GM12875 (cell line): Measurements from ENCODE around the gene TP53I11.

Experiments
- H3K4me3 ChIP-seq: one replicate; pipeline ENCODE4 v1.5.1; 2011; ENCODE audit warnings: low read depth, low read length, control low read depth
- TF ChIP-seq, protein P1 (sequence below): IDR thresholded peaks from 2 replicates; pipeline ENCODE4 v1.5.1; 2011; ENCODE audit warnings: low read depth, mild to moderate bottlenecking, control low read depth, inconsistent platforms, low read length, moderate library complexity, borderline replicate concordance; ENCODE audit not compliant: insufficient read depth

TP53I11 gene

DNA sequence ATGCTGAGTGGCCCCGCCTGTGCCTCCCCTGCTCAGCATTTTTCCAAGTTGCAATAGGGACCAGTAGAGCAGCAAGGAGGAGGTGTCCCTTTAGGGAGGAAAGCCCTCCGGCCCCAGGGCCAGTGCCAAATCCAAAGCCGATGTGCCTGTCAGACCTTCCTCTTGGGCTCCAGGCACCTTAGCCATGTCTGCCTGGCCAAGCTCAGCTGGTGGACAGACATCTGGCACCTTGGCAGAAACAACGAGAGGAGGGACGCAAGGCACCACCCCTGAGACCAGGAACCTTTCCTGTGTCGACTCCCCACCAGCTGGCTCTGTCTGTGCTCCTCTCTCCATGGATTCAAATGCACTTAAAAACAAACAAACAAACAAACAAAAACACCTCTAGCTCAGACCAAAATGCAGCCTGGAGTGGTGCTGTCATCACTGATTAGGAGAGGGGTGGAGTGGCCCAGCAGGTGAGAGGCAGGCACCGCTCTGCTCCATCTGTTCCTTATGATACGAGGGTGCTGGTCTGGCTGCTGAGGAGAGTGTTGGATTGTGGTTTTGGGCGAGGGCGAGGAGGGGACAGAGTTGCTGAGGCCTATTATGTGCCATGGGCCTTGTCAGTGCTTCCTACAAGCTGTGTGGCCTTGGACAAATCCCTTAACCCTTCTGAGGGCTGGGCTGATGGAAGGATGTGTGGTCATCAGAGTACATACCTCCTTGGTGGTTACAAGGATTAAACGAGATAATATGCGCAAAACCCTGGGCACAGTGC, 46.2 kb downstream of the TP53I11 start:
- TF ChIP-seq, protein P1, sequence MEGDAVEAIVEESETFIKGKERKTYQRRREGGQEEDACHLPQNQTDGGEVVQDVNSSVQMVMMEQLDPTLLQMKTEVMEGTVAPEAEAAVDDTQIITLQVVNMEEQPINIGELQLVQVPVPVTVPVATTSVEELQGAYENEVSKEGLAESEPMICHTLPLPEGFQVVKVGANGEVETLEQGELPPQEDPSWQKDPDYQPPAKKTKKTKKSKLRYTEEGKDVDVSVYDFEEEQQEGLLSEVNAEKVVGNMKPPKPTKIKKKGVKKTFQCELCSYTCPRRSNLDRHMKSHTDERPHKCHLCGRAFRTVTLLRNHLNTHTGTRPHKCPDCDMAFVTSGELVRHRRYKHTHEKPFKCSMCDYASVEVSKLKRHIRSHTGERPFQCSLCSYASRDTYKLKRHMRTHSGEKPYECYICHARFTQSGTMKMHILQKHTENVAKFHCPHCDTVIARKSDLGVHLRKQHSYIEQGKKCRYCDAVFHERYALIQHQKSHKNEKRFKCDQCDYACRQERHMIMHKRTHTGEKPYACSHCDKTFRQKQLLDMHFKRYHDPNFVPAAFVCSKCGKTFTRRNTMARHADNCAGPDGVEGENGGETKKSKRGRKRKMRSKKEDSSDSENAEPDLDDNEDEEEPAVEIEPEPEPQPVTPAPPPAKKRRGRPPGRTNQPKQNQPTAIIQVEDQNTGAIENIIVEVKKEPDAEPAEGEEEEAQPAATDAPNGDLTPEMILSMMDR = no peak
- no peak overlapping the region for H3K4me3 ChIP-seq

DNA sequence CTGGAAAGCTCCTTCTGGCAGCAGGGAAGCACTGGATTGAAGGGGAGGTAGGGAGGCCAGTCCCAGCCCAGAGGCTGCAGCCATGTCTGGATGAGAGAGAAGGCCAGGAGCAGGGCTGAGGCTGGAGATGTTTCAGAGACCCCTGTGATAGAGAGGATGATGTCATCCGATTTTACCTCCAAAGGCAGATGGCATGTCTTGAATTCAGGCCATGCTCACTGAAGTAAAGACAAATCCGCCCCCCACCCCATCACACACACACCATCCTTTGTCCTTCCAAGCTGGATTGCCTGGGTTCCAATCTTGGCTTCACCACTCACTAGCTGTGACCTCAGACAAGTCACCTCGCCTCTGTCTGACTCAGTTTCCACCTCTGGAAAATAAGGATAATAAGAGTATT, 47.2 kb downstream of the TP53I11 start:
- TF ChIP-seq, protein P1 = no peak
- no peak overlapping the region for H3K4me3 ChIP-seq

DNA sequence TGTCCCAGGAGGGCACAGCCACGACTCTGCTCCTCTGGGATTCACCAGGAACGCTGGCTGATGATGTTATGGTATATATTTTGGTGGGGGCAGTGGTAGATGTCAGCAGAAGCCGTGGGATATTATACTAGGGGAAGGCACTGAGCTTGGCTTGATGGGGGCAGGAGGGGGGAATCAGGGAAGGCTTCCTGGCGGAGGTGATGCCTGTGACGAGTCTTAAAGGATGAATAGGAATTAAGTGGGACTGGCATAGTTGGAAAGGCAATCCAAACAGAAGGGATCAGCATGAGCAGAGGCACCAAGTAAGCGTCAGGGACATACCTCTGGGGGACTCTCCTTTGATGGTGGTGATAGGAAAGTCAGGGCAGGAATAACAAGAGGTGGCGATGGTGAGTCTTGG, 47.6 kb downstream of the TP53I11 start:
- TF ChIP-seq, protein P1 = no peak
- H3K4me3 ChIP-seq = no peak overlapping the region

DNA sequence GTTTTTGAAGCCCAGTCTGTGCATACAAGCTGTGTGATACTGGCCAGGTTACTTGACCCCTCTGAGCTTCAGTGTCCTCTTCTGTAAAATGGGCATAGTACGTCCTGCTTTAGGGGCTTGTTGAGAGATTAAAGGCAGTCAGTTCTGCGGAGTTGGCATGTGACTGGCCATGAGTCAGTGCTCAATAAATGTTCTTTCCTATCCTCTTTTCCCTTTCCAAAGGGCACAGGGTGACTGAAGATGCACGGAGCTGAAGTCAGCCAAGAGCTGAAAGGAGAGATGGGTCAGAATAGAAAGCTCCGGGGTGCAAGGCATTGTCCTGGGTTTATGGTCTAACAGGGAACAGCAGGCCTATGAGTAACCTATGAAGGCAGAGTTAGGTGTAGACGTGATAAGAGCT, 48.9 kb downstream of the TP53I11 start:
- TF ChIP-seq, protein P1 = no peak
- no peak overlapping the region for H3K4me3 ChIP-seq

DNA sequence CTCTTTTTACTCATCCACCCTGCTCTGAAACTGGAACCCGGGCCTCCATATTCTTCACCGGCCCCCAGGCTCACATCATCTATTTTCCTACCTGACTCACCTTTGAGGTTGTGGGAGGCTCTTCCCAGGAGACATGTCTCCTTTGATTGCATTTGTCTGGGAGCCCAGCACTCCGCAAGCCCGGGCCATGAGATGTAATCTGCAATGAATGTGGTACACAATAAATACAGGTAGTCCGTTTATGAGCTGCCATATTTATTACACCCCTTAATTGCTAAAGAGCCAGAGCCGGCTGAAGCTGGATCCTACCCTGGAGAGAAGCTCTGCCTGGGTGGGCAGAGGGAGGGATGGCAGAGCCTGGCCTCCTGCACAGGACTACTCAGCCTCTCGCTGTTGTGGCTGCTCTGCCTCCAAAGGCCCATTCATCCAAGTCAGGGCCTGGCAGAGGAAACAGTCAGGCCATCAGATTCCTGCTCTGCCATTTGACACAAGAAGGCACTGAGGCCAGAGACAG, 49.5 kb downstream of the TP53I11 start:
- TF ChIP-seq, protein P1 = no peak
- no peak overlapping the region for H3K4me3 ChIP-seq

DNA sequence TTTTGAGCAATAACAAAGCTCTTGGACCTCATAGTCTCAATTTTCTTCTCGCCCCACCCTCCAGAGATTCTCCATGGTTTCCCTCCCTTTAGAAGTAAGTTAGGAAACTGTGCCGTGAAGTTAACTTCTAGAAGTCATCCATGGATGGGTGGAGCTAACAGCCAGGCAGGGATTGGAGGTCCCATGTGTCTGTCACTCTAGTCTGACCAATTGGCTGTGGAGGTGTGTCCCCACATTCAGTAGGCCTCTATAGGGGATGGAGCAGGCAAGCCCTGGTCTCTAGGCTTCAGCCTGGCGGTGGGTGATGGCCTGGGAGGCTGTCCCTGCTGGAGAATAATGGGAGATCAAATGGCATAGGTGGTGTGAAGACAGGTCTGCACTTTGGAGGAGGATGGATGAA, 50.7 kb downstream of the TP53I11 start:
- TF ChIP-seq, protein P1 = no peak
- H3K4me3 ChIP-seq = no peak overlapping the region
